HepG2 (cell line): ENCODE data around the gene GPX2. TPM values are rescaled to one million over a fixed set of nuclear protein-coding genes. Genes with fewer than 3 reads are reported as not detected.
A peak's percentile ranks its signal among the peaks of the same experiment; 100 is the strongest.

Experiments
- ARID2 ChIP-seq: sonication (generic); formaldehyde crosslinking; IDR thresholded peaks from 2 replicates; pipeline ENCODE4 v1.8.1; 2022; ENCODE audit warnings: mild to moderate bottlenecking, missing genetic modification reagents, borderline replicate concordance
- BRD4 ChIP-seq: sonication (generic); formaldehyde crosslinking; IDR thresholded peaks from 2 replicates; pipeline ENCODE4 v1.4.0; 2020; ENCODE audit warnings: missing genetic modification reagents
- DMAP1 ChIP-seq: IDR thresholded peaks from 2 replicates; pipeline ENCODE4 v1.6.1; 2016
- GZF1 ChIP-seq: sonication (generic); formaldehyde crosslinking; IDR thresholded peaks from 2 replicates; pipeline ENCODE4 v1.5.1; 2020; ENCODE audit warnings: mild to moderate bottlenecking, missing genetic modification reagents
- HMG20B ChIP-seq: conservative IDR thresholded peaks from 2 replicates; pipeline ENCODE4 v1.6.1; 2016; ENCODE audit warnings: missing genetic modification reagents, missing compliant biosample characterization
- MED1 ChIP-seq: sonication (generic); formaldehyde crosslinking; IDR thresholded peaks from 2 replicates; pipeline ENCODE4 v1.4.0; 2020; ENCODE audit warnings: missing genetic modification reagents
- MXI1 ChIP-seq: IDR thresholded peaks from 3 replicates; pipeline ENCODE4 v1.6.1; 2012; ENCODE audit warnings: low read depth, low read length, inconsistent platforms, borderline replicate concordance
- ONECUT2 ChIP-seq: sonication (generic); formaldehyde crosslinking; IDR thresholded peaks from 2 replicates; pipeline ENCODE4 v1.4.0; 2020; ENCODE audit warnings: missing genetic modification reagents
- PAX8 ChIP-seq: sonication (generic); formaldehyde crosslinking; IDR thresholded peaks from 2 replicates; pipeline ENCODE4 v1.8.0; 2022; ENCODE audit warnings: mild to moderate bottlenecking, missing genetic modification reagents, borderline replicate concordance
- SMAD1 ChIP-seq: sonication (generic); formaldehyde crosslinking; IDR thresholded peaks from 2 replicates; pipeline ENCODE4 v1.4.0; 2020; ENCODE audit warnings: missing genetic modification reagents, low read depth, mild to moderate bottlenecking, borderline replicate concordance
- SRF ChIP-seq: IDR thresholded peaks from 2 replicates; pipeline ENCODE4 v1.6.1; 2011; ENCODE audit warnings: mild to moderate bottlenecking, low read depth, low read length, moderate library complexity
- SUZ12 ChIP-seq: fragments of 150-350 bp; IDR thresholded peaks from 2 replicates; pipeline ENCODE4 v1.6.1; 2014; ENCODE audit warnings: low read depth, low read length
- TOPORS ChIP-seq: sonication (generic); formaldehyde crosslinking; IDR thresholded peaks from 2 replicates; pipeline ENCODE4 v1.8.0; 2023; ENCODE audit warnings: mild to moderate bottlenecking, missing genetic modification reagents
- TP53 ChIP-seq: sonication (generic); formaldehyde crosslinking; conservative IDR thresholded peaks from 2 replicates; pipeline ENCODE4 v1.4.0; 2020; ENCODE audit warnings: missing genetic modification reagents
- ZBTB7B ChIP-seq: sonication (generic); formaldehyde crosslinking; IDR thresholded peaks from 2 replicates; pipeline ENCODE4 v1.4.0; 2020; ENCODE audit warnings: missing genetic modification reagents
- ZFP62 ChIP-seq: sonication (generic); formaldehyde crosslinking; IDR thresholded peaks from 2 replicates; pipeline ENCODE4 v1.4.0; 2020; ENCODE audit warnings: missing genetic modification reagents
- ZNF234 ChIP-seq: sonication (generic); formaldehyde crosslinking; conservative IDR thresholded peaks from 2 replicates; pipeline ENCODE4 v1.5.1; 2020; ENCODE audit warnings: mild to moderate bottlenecking, missing genetic modification reagents
- ZNF557 ChIP-seq: sonication (generic); formaldehyde crosslinking; IDR thresholded peaks from 2 replicates; pipeline ENCODE4 v1.4.0; 2020; ENCODE audit warnings: missing genetic modification reagents
- ZNF777 ChIP-seq: sonication (generic); formaldehyde crosslinking; IDR thresholded peaks from 2 replicates; pipeline ENCODE4 v1.4.0; 2020; ENCODE audit warnings: missing genetic modification reagents
- ZNF879 ChIP-seq: sonication (generic); formaldehyde crosslinking; IDR thresholded peaks from 2 replicates; pipeline ENCODE4 v1.8.1; 2023; ENCODE audit warnings: missing genetic modification reagents
- ZSCAN29 ChIP-seq: sonication (generic); formaldehyde crosslinking; conservative IDR thresholded peaks from 2 replicates; pipeline ENCODE4 v1.4.0; 2020; ENCODE audit warnings: mild to moderate bottlenecking, missing genetic modification reagents
- polyA plus RNA-seq, 8 experiments: library from polyadenylated mRNA; depleted of rRNA in 3 of 8; stranded (reverse) in 7 of 8; unstranded in 1 of 8; fragments of >200 nt; fragmentation: Illumina TruSeq in 4 of 8; extraction: Trizol in 4 of 8; gene quantifications; 2 replicates each; pipeline versions ENCODE4 v1.2.1 to v1.2.3, GENCODE V29; 2011 to 2016; ENCODE audit warnings: low read depth in 4 of 8, missing spikeins in 1 of 8, mixed read lengths in 1 of 8; ENCODE audit not compliant: insufficient read depth in 1 of 8
- total RNA-seq, 5 experiments: library from RNA; depleted of rRNA; stranded (reverse); fragments of >200 nt; fragmentation: Illumina TruSeq; extraction: Trizol; gene quantifications; 2 replicates each; pipeline ENCODE4 v1.2.3, GENCODE V29; 2016; ENCODE audit warnings: low read depth in 1 of 5
- TF ChIP-seq, protein P1 (sequence below): sonication (generic); formaldehyde crosslinking; IDR thresholded peaks from 2 replicates; pipeline ENCODE4 v1.4.0; 2020; ENCODE audit warnings: missing genetic modification reagents; ENCODE audit errors: not compliant biosample characterization
- TF ChIP-seq, protein P2 (sequence below): sonication (generic); formaldehyde crosslinking; IDR thresholded peaks from 2 replicates; pipeline ENCODE4 v1.5.0; 2020; ENCODE audit warnings: missing genetic modification reagents
- TF ChIP-seq, protein P3 (sequence below): sonication (generic); formaldehyde crosslinking; conservative IDR thresholded peaks from 2 replicates; pipeline ENCODE4 v1.8.0; 2022; ENCODE audit warnings: missing genetic modification reagents
- TF ChIP-seq, protein P4 (sequence below): sonication (generic); formaldehyde crosslinking; IDR thresholded peaks from 2 replicates; pipeline ENCODE4 v1.4.0; 2020; ENCODE audit warnings: missing genetic modification reagents
- TF ChIP-seq, protein P5 (sequence below): sonication (generic); formaldehyde crosslinking; IDR thresholded peaks from 2 replicates; pipeline ENCODE4 v1.5.1; 2020; ENCODE audit warnings: mild to moderate bottlenecking, missing genetic modification reagents, borderline replicate concordance

The GPX2 gene
- total and polyA plus RNA-seq, 2 of the 13 experiments (the other 11 are each of a cell fraction or from before 2014, with no cell fraction given): 526 to 674 TPM

DNA sequence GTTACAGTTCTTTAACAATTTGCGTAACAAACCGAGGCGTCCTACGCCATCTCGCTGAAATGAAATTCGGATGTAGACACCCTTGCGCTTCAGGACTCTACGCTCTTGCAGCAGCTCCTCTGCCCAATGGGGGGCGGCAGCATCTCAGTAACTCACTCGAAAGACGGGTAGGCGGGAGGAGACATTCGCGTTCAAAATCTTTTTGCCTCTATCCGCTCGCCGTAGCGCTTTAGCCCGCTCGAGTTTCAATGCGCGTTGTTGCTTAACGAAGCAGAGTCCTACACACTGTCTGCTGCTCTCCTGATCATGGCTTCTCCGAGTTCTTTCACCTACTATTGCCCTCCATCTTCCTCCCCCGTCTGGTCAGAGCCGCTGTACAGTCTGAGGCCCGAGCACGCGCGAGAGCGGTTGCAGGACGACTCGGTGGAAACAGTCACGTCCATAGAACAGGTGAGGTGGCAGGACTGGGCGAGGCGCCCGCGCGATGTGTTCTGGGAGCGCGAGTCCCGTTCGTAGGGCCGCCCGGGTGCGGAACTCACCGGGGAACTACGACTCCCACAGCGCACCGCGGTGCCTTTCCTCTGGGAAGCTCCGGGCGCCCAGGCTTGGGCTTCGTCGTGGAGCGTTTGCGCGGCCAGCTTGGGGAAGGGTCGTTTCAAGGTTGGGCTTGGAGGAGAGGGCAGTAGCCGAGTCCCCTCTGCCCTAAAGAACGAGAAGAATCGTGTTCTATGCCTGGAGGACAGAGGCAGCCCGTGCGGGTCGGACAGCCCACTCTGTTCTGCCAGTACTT, 44.3 kb upstream of the GPX2 start, which contains the start of gene FNTB (continued):
- TF ChIP-seq, protein P1, sequence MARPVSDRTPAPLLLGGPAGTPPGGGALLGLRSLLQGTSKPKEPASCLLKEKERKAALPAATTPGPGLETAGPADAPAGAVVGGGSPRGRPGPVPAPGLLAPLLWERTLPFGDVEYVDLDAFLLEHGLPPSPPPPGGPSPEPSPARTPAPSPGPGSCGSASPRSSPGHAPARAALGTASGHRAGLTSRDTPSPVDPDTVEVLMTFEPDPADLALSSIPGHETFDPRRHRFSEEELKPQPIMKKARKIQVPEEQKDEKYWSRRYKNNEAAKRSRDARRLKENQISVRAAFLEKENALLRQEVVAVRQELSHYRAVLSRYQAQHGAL (CRISPR knock-in tag): no peak
- peak; percentile 84; the same call in 1 of the 2 replicates for TF ChIP-seq SMAD1 (CRISPR knock-in tag)
- TF ChIP-seq ARID2 (CRISPR knock-in tag): peak; percentile 59
- TF ChIP-seq MED1 (CRISPR knock-in tag): no peak; the same call in 1 of the 2 replicates
- TF ChIP-seq GZF1 (CRISPR knock-in tag): peak; percentile 83; the same call in 1 of the 2 replicates
- TF ChIP-seq BRD4 (CRISPR knock-in tag): no peak; the same call in 1 of the 2 replicates
- TF ChIP-seq TP53: no peak
- TF ChIP-seq, protein P2, sequence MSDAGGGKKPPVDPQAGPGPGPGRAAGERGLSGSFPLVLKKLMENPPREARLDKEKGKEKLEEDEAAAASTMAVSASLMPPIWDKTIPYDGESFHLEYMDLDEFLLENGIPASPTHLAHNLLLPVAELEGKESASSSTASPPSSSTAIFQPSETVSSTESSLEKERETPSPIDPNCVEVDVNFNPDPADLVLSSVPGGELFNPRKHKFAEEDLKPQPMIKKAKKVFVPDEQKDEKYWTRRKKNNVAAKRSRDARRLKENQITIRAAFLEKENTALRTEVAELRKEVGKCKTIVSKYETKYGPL (CRISPR knock-in tag): 0 out of 2 replicates have a peak, but pooled peaks have one; percentile 42
- no peak for TF ChIP-seq ZFP62 (CRISPR knock-in tag)
- TF ChIP-seq ZBTB7B (CRISPR knock-in tag): peak; percentile 65
- TF ChIP-seq, protein P3, sequence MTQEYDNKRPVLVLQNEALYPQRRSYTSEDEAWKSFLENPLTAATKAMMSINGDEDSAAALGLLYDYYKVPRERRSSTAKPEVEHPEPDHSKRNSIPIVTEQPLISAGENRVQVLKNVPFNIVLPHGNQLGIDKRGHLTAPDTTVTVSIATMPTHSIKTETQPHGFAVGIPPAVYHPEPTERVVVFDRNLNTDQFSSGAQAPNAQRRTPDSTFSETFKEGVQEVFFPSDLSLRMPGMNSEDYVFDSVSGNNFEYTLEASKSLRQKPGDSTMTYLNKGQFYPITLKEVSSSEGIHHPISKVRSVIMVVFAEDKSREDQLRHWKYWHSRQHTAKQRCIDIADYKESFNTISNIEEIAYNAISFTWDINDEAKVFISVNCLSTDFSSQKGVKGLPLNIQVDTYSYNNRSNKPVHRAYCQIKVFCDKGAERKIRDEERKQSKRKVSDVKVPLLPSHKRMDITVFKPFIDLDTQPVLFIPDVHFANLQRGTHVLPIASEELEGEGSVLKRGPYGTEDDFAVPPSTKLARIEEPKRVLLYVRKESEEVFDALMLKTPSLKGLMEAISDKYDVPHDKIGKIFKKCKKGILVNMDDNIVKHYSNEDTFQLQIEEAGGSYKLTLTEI: no peak
- TF ChIP-seq TOPORS (CRISPR knock-in tag): peak; percentile 81; the same call in 1 of the 2 replicates
- TF ChIP-seq DMAP1 (CRISPR knock-in tag): peak; percentile 99
- TF ChIP-seq SRF: no peak
- TF ChIP-seq ZNF234 (CRISPR knock-in tag): peak; percentile 93; the same call in 1 of the 2 replicates
- peak; percentile 96 for TF ChIP-seq ZNF777 (CRISPR knock-in tag)
- no peak; the same call in 1 of the 2 replicates for TF ChIP-seq ZNF879 (CRISPR knock-in tag)
- TF ChIP-seq ZNF557 (CRISPR knock-in tag): no peak
- peak; percentile 88 for TF ChIP-seq SUZ12
- peak; percentile 97 for TF ChIP-seq ZSCAN29 (CRISPR knock-in tag)
- no peak for TF ChIP-seq ONECUT2 (CRISPR knock-in tag)
- TF ChIP-seq, protein P4, sequence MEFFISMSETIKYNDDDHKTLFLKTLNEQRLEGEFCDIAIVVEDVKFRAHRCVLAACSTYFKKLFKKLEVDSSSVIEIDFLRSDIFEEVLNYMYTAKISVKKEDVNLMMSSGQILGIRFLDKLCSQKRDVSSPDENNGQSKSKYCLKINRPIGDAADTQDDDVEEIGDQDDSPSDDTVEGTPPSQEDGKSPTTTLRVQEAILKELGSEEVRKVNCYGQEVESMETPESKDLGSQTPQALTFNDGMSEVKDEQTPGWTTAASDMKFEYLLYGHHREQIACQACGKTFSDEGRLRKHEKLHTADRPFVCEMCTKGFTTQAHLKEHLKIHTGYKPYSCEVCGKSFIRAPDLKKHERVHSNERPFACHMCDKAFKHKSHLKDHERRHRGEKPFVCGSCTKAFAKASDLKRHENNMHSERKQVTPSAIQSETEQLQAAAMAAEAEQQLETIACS (CRISPR knock-in tag): no peak
- 0 out of 2 replicates have a peak, but pooled peaks have one; percentile 32 for TF ChIP-seq HMG20B (CRISPR knock-in tag)
- TF ChIP-seq PAX8: 0 out of 2 replicates have a peak, but pooled peaks have one; percentile 51
- TF ChIP-seq MXI1: no peak
- TF ChIP-seq, protein P5, sequence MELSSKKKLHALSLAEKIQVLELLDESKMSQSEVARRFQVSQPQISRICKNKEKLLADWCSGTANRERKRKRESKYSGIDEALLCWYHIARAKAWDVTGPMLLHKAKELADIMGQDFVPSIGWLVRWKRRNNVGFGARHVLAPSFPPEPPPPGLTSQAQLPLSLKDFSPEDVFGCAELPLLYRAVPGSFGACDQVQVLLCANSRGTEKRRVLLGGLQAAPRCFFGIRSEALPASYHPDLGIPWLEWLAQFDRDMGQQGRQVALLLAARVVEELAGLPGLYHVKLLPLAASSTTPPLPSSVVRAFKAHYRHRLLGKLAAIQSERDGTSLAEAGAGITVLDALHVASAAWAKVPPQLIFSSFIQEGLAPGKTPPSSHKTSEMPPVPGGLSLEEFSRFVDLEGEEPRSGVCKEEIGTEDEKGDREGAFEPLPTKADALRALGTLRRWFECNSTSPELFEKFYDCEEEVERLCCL (CRISPR knock-in tag): no peak; the same call in 1 of the 2 replicates
